ENCODE measurements around the gene RAB18.
"Not testable (repeated sequence)": the region's sequence is repeated elsewhere in the genome, so short reads cannot be mapped to it uniquely, and the experiment has no call there.

RAB18 gene

GRCh38 chr10:27542812-27543211 is 38.7 kb downstream of the RAB18 start:
- no peak overlapping the region for H3K4me3 ChIP-seq (ENCODE audit: low read depth, low read length)

GRCh38 chr10:27547047-27547446 is 42.9 kb downstream of the RAB18 start:
- no peak overlapping the region for H3K4me3 ChIP-seq (ENCODE audit: low read depth, low read length)

GRCh38 chr10:27547482-27547881 is 43.4 kb downstream of the RAB18 start:
- no peak overlapping the region for H3K4me3 ChIP-seq (ENCODE audit: low read depth, low read length)

GRCh38 chr10:27550823-27551222 is 46.7 kb downstream of the RAB18 start:
- H3K4me3 ChIP-seq (ENCODE audit: low read depth, low read length), result no peak overlapping the region

GRCh38 chr10:27558612-27559020 is 54.5 kb downstream of the RAB18 start:
- H3K4me3 ChIP-seq (ENCODE audit: low read depth, low read length), result no peak overlapping the region

GRCh38 chr10:27561334-27561733 is 57.2 kb downstream of the RAB18 start:
- no peak overlapping the region for H3K4me3 ChIP-seq (ENCODE audit: low read depth, low read length)

GRCh38 chr10:27564398-27564797 is 60.3 kb downstream of the RAB18 start:
- H3K4me3 ChIP-seq (ENCODE audit: low read depth, low read length), result no peak overlapping the region

GRCh38 chr10:27564880-27565279 is 60.8 kb downstream of the RAB18 start:
- no peak overlapping the region for H3K4me3 ChIP-seq (ENCODE audit: low read depth, low read length)

GRCh38 chr10:27568196-27569175 is 64.4 kb downstream of the RAB18 start:
- H3K4me3 ChIP-seq (ENCODE audit: low read depth, low read length), result no peak overlapping the region

- H3K4me3 ChIP-seq (ENCODE audit: low read depth, low read length), result no peak overlapping the region
Observed at GRCh38 chr10:27569946-27570345, 65.8 kb downstream of the RAB18 start.

- H3K4me3 ChIP-seq (ENCODE audit: low read depth, low read length), result not testable (repeated sequence)
Observed at GRCh38 chr10:27577038-27577437, 72.9 kb downstream of the RAB18 start.

- no peak overlapping the region for H3K4me3 ChIP-seq (ENCODE audit: low read depth, low read length)
Observed at GRCh38 chr10:27578316-27578715, 74.2 kb downstream of the RAB18 start.

- no peak overlapping the region for H3K4me3 ChIP-seq (ENCODE audit: low read depth, low read length)
Observed at GRCh38 chr10:27581225-27581624, 77.1 kb downstream of the RAB18 start.

GRCh38 chr10:27584302-27584701 is 80.2 kb downstream of the RAB18 start:
- H3K4me3 ChIP-seq (ENCODE audit: low read depth, low read length), result no peak overlapping the region
